ENCODE data around the gene IDI2. TPM values are rescaled to one million over a fixed set of nuclear protein-coding genes. Genes with fewer than 3 reads are reported as not detected.
"Not testable (repeated sequence)": the region's sequence is repeated elsewhere in the genome, so short reads cannot be mapped to it uniquely, and the experiment has no call there.

The IDI2 gene
- not detected for polyA plus RNA-seq (2012; ENCODE audit: low read depth, missing spikeins)

DNA sequence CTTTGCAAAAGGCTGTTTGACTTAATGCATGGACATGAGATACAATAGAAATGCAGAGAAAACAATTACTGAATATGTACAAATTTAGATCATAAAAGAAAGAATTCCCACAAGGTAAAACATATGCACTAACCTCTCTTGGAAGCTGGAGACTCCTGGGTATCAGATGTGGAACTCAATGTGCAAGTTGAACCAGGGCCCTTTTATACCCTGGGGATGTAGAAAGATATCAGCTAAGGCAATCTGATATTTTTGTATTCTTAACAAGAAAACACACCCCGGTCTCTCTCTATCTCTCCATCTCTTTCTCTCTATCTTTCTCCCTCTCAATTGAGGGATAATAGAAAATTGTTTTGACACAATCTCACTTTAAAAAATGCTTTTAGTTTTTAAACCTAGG lies at the start of gene IDI2:
IDI2 (minus strand) TSS at position 177 of the 400 bp plus-strand sequence. CDS start 1,136 bp downstream, outside the sequence.
- FAIRE-seq (no peak), DNase-seq (ENCODE audit: insufficient read length, low spot score) (no peak)
- no peak for TF ChIP-seq SPI1 (IDR thresholded peaks at IDR 0.05; ENCODE audit: low read depth, low read length)
- no peak for TF ChIP-seq POU2F2 (IDR thresholded peaks at IDR 0.05; ENCODE audit: low read depth, low read length)
- no peak for TF ChIP-seq POLR2A (IDR thresholded peaks at IDR 0.05; ENCODE audit: low read depth, low read length)
- no peak for TF ChIP-seq POLR2AphosphoS5 (IDR thresholded peaks at IDR 0.05; ENCODE audit: low read depth, low read length)
- TF ChIP-seq TAF1 (IDR thresholded peaks at IDR 0.05; ENCODE audit: low read depth, low read length): no peak
- TF ChIP-seq PAX5 (IDR thresholded peaks at IDR 0.05; ENCODE audit: insufficient read depth, low read length, severe bottlenecking): no peak

DNA sequence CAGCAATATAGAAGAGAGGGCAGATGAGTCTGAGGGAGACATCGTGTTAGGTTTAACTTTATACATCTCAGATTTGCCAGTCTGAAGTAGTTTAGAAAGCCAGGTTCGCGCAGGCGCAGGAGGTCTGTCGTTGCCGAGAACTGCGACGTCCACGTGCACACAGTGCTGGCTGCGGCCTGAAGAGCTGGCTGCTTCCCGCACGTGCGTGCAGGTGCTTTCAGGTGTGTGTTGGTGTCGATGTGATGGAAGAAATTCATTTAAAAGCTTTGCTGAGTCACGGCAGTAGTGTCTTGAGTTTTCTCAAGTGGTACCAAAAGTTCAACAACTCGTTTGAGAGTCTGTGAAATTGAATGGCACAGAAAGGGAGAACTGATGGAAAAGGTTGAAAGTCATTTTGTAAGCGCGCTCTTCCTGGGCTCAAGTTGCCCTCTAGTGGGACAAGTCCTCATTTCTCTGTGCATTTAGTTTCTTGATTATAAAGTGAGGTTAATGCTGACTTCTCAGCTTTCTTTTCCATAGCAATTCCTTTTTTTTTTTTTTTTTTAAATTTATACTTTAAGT lies 49.2 kb upstream of the IDI2 start:
- DNase-seq (ENCODE audit: insufficient read length, low spot score): no peak

GRCh38 chr10:1074052-1074747 lies 48.5 kb upstream of the IDI2 start:
- DNase-seq (ENCODE audit: insufficient read length, low spot score) (no peak), FAIRE-seq (no peak)
- TF ChIP-seq POLR2AphosphoS5 (IDR thresholded peaks at IDR 0.05; ENCODE audit: low read depth, low read length) (no peak), POU2F2 (IDR thresholded peaks at IDR 0.05; ENCODE audit: low read depth, low read length) (no peak), POLR2A (IDR thresholded peaks at IDR 0.05; ENCODE audit: low read depth, low read length) (no peak), SPI1 (IDR thresholded peaks at IDR 0.05; ENCODE audit: low read depth, low read length) (no peak), TAF1 (IDR thresholded peaks at IDR 0.05; ENCODE audit: low read depth, low read length) (no peak), PAX5 (IDR thresholded peaks at IDR 0.05; ENCODE audit: insufficient read depth, low read length, severe bottlenecking) (no peak)

More for the DNA sequence above, 49.2 kb upstream of the IDI2 start:
- FAIRE-seq: no peak
- no peak for TF ChIP-seq PAX5 (IDR thresholded peaks at IDR 0.05; ENCODE audit: insufficient read depth, low read length, severe bottlenecking)
- no peak for TF ChIP-seq POLR2AphosphoS5 (IDR thresholded peaks at IDR 0.05; ENCODE audit: low read depth, low read length)
- TF ChIP-seq POLR2A (IDR thresholded peaks at IDR 0.05; ENCODE audit: low read depth, low read length): no peak
- no peak for TF ChIP-seq POU2F2 (IDR thresholded peaks at IDR 0.05; ENCODE audit: low read depth, low read length)
- no peak for TF ChIP-seq SPI1 (IDR thresholded peaks at IDR 0.05; ENCODE audit: low read depth, low read length)
- no peak for TF ChIP-seq TAF1 (IDR thresholded peaks at IDR 0.05; ENCODE audit: low read depth, low read length)

DNA sequence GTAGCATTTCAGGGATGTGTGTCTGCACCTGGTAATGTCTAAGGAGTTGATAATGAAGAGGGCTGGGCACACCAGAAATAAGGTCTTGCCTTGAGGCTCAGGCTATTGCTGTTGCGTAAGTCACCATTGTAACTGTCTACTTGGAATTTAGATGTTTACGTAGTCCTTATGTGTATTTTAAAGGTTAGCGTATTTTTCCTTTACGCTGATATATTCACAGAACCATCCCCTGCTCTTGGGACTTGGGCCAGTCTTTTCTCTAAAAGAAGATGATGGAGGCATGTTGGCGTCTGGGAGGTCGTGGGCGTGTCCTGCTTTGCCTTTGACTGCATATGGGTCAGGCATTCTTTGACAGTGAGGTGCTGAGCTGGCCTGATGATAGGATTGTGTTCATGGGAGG lies 45.3 kb upstream of the IDI2 start:
- no peak for DNase-seq (ENCODE audit: insufficient read length, low spot score)
- no peak for TF ChIP-seq PAX5 (IDR thresholded peaks at IDR 0.05; ENCODE audit: insufficient read depth, low read length, severe bottlenecking)
- peak; percentile 51 for FAIRE-seq

DNA sequence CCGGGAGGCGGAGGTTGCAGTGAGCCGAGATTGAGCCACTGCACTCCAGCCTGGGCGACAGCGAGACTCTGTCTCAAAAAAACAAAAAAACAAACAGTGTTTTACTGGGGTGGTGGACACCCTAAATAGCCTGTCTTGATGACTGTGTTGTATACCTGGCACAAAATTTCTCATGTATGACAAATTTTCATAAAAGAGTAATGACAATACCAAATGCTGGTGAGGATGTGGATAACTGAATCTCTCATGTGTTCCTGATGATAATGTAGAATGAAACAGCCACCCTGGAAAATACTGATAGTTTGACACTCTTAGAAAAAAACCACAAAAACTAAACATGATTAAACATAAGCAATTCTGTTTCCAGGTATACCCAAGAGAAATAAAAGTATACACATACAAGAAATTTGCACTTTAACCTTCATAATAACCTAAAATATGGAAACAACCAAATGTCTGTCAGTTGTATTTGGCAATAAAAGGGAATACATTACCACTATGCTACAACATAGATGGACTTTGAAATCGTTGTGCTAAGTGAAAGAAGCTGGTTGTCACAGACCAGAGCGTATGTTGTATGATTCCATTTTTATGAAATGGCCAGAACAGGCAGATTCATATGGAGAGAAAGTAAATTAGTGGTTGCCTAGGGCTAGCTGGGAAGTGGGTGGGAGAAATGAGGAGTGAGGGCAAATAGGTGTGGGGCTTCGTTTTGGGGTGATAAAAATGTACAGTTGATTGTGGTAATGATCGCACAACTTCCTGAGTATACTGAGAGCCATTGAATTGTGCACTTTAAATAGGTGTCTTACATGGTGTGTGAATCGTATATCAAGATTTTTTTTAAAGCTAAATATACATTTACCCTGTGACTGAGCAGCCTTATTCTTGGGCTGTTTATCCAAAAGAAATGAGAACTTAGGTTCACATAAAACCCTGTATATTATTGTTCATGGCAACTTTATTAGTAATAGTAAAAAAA lies 43.0 kb upstream of the IDI2 start:
- FAIRE-seq (peak; percentile 23), DNase-seq (ENCODE audit: insufficient read length, low spot score) (no peak)
- no peak for TF ChIP-seq PAX5 (IDR thresholded peaks at IDR 0.05; ENCODE audit: insufficient read depth, low read length, severe bottlenecking)
- no peak for TF ChIP-seq POLR2A (IDR thresholded peaks at IDR 0.05; ENCODE audit: low read depth, low read length)
- TF ChIP-seq POU2F2 (IDR thresholded peaks at IDR 0.05; ENCODE audit: low read depth, low read length): no peak
- no peak for TF ChIP-seq TAF1 (IDR thresholded peaks at IDR 0.05; ENCODE audit: low read depth, low read length)
- no peak for TF ChIP-seq SPI1 (IDR thresholded peaks at IDR 0.05; ENCODE audit: low read depth, low read length)
- no peak for TF ChIP-seq POLR2AphosphoS5 (IDR thresholded peaks at IDR 0.05; ENCODE audit: low read depth, low read length)

DNA sequence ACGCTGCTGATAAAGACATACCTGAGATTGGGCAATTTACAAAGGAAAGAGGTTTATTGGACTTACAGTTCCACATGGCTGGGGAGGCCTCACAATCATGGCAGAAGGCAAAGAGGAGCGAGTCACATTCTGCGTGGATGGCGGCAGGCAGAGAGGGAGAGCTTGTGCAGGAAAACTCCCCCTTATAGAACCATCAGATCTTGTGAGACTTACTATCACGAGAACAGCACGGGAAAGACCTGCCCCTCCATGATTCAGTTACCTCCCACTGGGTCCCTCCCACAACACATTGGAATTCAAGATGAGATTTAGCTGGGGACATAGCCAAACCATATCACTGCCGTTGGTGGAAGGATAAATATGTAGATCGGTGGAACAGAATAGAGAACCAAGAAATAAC lies 41.1 kb upstream of the IDI2 start:
- not testable (repeated sequence) for FAIRE-seq

GRCh38 chr10:1064964-1065247 lies 39.2 kb upstream of the IDI2 start:
- DNase-seq (ENCODE audit: insufficient read length, low spot score) (no peak), FAIRE-seq (no peak)
- TF ChIP-seq POLR2AphosphoS5 (IDR thresholded peaks at IDR 0.05; ENCODE audit: low read depth, low read length) (no peak), SPI1 (IDR thresholded peaks at IDR 0.05; ENCODE audit: low read depth, low read length) (no peak), TAF1 (IDR thresholded peaks at IDR 0.05; ENCODE audit: low read depth, low read length) (no peak), POU2F2 (IDR thresholded peaks at IDR 0.05; ENCODE audit: low read depth, low read length) (no peak), PAX5 (IDR thresholded peaks at IDR 0.05; ENCODE audit: insufficient read depth, low read length, severe bottlenecking) (no peak), POLR2A (IDR thresholded peaks at IDR 0.05; ENCODE audit: low read depth, low read length) (no peak)

More for the DNA sequence above, 41.1 kb upstream of the IDI2 start:
- not testable (repeated sequence) for DNase-seq (ENCODE audit: insufficient read length, low spot score)

GRCh38 chr10:1063232-1063865 lies 37.7 kb upstream of the IDI2 start:
- FAIRE-seq: no peak
- DNase-seq (ENCODE audit: insufficient read length, low spot score): no peak
- TF ChIP-seq POLR2AphosphoS5 (IDR thresholded peaks at IDR 0.05; ENCODE audit: low read depth, low read length): no peak
- TF ChIP-seq SPI1 (IDR thresholded peaks at IDR 0.05; ENCODE audit: low read depth, low read length): no peak
- no peak for TF ChIP-seq POU2F2 (IDR thresholded peaks at IDR 0.05; ENCODE audit: low read depth, low read length)
- TF ChIP-seq TAF1 (IDR thresholded peaks at IDR 0.05; ENCODE audit: low read depth, low read length): no peak
- TF ChIP-seq PAX5 (IDR thresholded peaks at IDR 0.05; ENCODE audit: insufficient read depth, low read length, severe bottlenecking): no peak
- no peak for TF ChIP-seq POLR2A (IDR thresholded peaks at IDR 0.05; ENCODE audit: low read depth, low read length)

All from GM12891 (cell line).